SK-N-SH (cell line): ENCODE data around the gene MUC2. TPM values are rescaled to one million over a fixed set of nuclear protein-coding genes. Genes with fewer than 3 reads are reported as not detected.

Source experiments
- CTCF ChIA-PET: fragments of 300-600, 350-600 bp; formaldehyde crosslinking; extraction: SDS; loops from one replicate; lab custom pipeline; 2021; lab: Yijun Ruan, JAX
- POLR2A ChIA-PET: fragments of 350-600 bp; sonication (Branson Sonifier 250); formaldehyde crosslinking; extraction: SDS; loops from one replicate; lab custom pipeline; 2020; ENCODE audit warnings: antibody characterized with exemption, inconsistent platforms; lab: Yijun Ruan, JAX
- DNase-seq: peaks from one replicate; pipeline ENCODE4 v3.0.0; 2012
- H2AFZ ChIP-seq: fragments of 200-600 bp; sonication (generic); 2 replicates; pipeline ENCODE4 v1.8.1; 2016; ENCODE audit warnings: antibody characterized with exemption, mild to moderate bottlenecking, low read depth
- H3F3A ChIP-seq: fragments of 200-600 bp; sonication (generic); replicated peaks from 2 replicates; pipeline ENCODE3; 2016; ENCODE audit warnings: antibody characterized with exemption, mild to moderate bottlenecking; ENCODE audit not compliant: insufficient read depth
- H3K27ac ChIP-seq, 2 experiments: fragments of 200-500 bp in 1 of 2; fragments of 200-600 bp in 1 of 2; sonication (Bioruptor generic) in 1 of 2; sonication (generic), shearing (Covaris generic) in 1 of 2; 2 replicates each; pipeline versions ENCODE4 v1.5.1 to v1.6.1; 2014 to 2016; ENCODE audit warnings: low read depth in 2 of 2, inconsistent platforms in 1 of 2, low read length in 1 of 2, mild to moderate bottlenecking in 1 of 2, mixed read lengths in 1 of 2
- H3K27me3 ChIP-seq: fragments of 200-600 bp; sonication (generic), shearing (Covaris generic); 2 replicates; pipeline ENCODE4 v1.6.1; 2016; ENCODE audit warnings: mixed run types; ENCODE audit not compliant: insufficient read depth
- H3K36me3 ChIP-seq, 2 experiments: fragments of 200-500 bp in 1 of 2; fragments of 200-600 bp in 1 of 2; sonication (Bioruptor generic) in 1 of 2; sonication (generic) in 1 of 2; replicated peaks in 1 of 2; 2 replicates each; pipeline versions ENCODE3 to v1.5.1; 2014 to 2016; ENCODE audit warnings: low read length in 1 of 2, mild to moderate bottlenecking in 1 of 2; ENCODE audit not compliant: insufficient read depth in 2 of 2, control insufficient read depth in 1 of 2
- H3K4me1 ChIP-seq, 2 experiments: fragments of 200-500 bp in 1 of 2; fragments of 200-600 bp in 1 of 2; sonication (Bioruptor generic) in 1 of 2; sonication (generic), shearing (Covaris generic) in 1 of 2; 2 replicates each; pipeline versions ENCODE4 v1.5.1 to v1.6.1; 2014 to 2016; ENCODE audit warnings: low read depth in 1 of 2, low read length in 1 of 2, mixed run types in 1 of 2; ENCODE audit not compliant: insufficient read depth in 2 of 2, control insufficient read depth in 1 of 2
- H3K4me2 ChIP-seq: fragments of 200-600 bp; sonication (generic), shearing (Covaris generic); 2 replicates; pipeline ENCODE4 v1.6.1; 2017; ENCODE audit warnings: mixed run types
- H3K4me3 ChIP-seq, 2 experiments: fragments of 200-500 bp in 1 of 2; fragments of 200-600 bp in 1 of 2; sonication (Bioruptor generic) in 1 of 2; sonication (generic), shearing (Covaris generic) in 1 of 2; 2 replicates each; pipeline versions ENCODE4 v1.5.1 to v1.8.1; 2014 to 2016; ENCODE audit warnings: low read depth in 2 of 2, inconsistent platforms in 1 of 2, low read length in 1 of 2, mild to moderate bottlenecking in 1 of 2, mixed read lengths in 1 of 2, moderate library complexity in 1 of 2
- H3K79me2 ChIP-seq: fragments of 200-600 bp; sonication (generic); 2 replicates; pipeline ENCODE4 v1.8.1; 2017; ENCODE audit warnings: mild to moderate bottlenecking; ENCODE audit not compliant: insufficient read depth
- H3K9ac ChIP-seq: fragments of 200-600 bp; sonication (generic); 2 replicates; pipeline ENCODE4 v1.6.1; 2017; ENCODE audit warnings: mixed run types
- H3K9me2 ChIP-seq: fragments of 200-600 bp; sonication (generic); 2 replicates; pipeline ENCODE4 v1.6.1; 2017; ENCODE audit warnings: mixed run types
- H3K9me3 ChIP-seq: fragments of 200-600 bp; sonication (generic); 2 replicates; pipeline ENCODE4 v1.6.1; 2017; ENCODE audit warnings: mixed run types, mild to moderate bottlenecking, moderate library complexity
- H4K20me1 ChIP-seq: fragments of 200-600 bp; sonication (generic); 2 replicates; pipeline ENCODE4 v1.6.1; 2017; ENCODE audit warnings: mild to moderate bottlenecking, mixed run types; ENCODE audit not compliant: insufficient read depth
- CHD2 ChIP-seq: fragments of 150-350 bp; IDR thresholded peaks from 2 replicates; pipeline ENCODE4 v1.6.1; 2018; ENCODE audit warnings: low read length; ENCODE audit not compliant: partially characterized antibody
- EP300 ChIP-seq, 2 experiments: IDR thresholded peaks; 2 replicates each; pipeline versions ENCODE4 v1.4.0 to v1.6.1; 2012; ENCODE audit warnings: borderline replicate concordance in 1 of 2, low read depth in 1 of 2, low read length in 1 of 2
- FOXM1 ChIP-seq: IDR thresholded peaks from 2 replicates; pipeline ENCODE4 v1.4.0; 2012; ENCODE audit warnings: low read depth, mild to moderate bottlenecking
- GABPA ChIP-seq: IDR thresholded peaks from 2 replicates; pipeline ENCODE4 v1.4.0; 2012; ENCODE audit warnings: low read depth, mild to moderate bottlenecking
- IRF3 ChIP-seq: fragments of 150-350 bp; IDR thresholded peaks from 2 replicates; pipeline ENCODE4 v1.6.1; 2016; ENCODE audit warnings: mild to moderate bottlenecking, low read depth, low read length
- MEF2A ChIP-seq: IDR thresholded peaks from 2 replicates; pipeline ENCODE4 v1.4.0; 2012; ENCODE audit warnings: low read depth, borderline replicate concordance
- NRF1 ChIP-seq: IDR thresholded peaks from 2 replicates; pipeline ENCODE4 v1.6.1; 2012; ENCODE audit warnings: low read depth, mild to moderate bottlenecking, low read length
- RFX5 ChIP-seq: IDR thresholded peaks from 2 replicates; pipeline ENCODE4 v1.6.1; 2012; ENCODE audit warnings: mild to moderate bottlenecking, improper control_type of control experiment, low read length
- SIN3A ChIP-seq: IDR thresholded peaks from 2 replicates; pipeline ENCODE4 v1.6.1; 2012; ENCODE audit warnings: low read depth, mild to moderate bottlenecking, low read length, moderate library complexity, borderline replicate concordance
- TCF12 ChIP-seq: IDR thresholded peaks from 2 replicates; pipeline ENCODE4 v1.4.0; 2012
- ZBTB33 ChIP-seq: IDR thresholded peaks from 2 replicates; pipeline ENCODE4 v1.4.0; 2012; ENCODE audit warnings: low read depth, borderline replicate concordance
- WGBS: methylation state at CpG from one replicate; pipeline ENCODE4 v1.1.6; 2017; ENCODE audit warnings: low lambda C conversion rate; 5-methylcytosine and 5-hydroxymethylcytosine counted together
- polyA plus RNA-seq, 3 experiments: library from polyadenylated mRNA; depleted of rRNA; stranded (reverse); fragments of >200 nt; gene quantifications; 2 replicates each; pipeline ENCODE4 v1.2.3, GENCODE V29; 2012

The MUC2 gene
- polyA plus RNA-seq, 1 of the 3 experiments (the other 2 are of a cell fraction) = not detected

GRCh38 chr11:1055109-1055703 is 19.5 kb upstream of the MUC2 start:
- H3K4me2 ChIP-seq = no peak overlapping the region
- H3K9me2 ChIP-seq = no peaks in the 10 kb centered on the region
- no peaks in the 10 kb centered on the region for H3K9me3 ChIP-seq
- no peak for DNase-seq
- no peaks in the 10 kb centered on the region for H3F3A ChIP-seq
- no peak overlapping the region for H3K4me3 ChIP-seq
- H3K79me2 ChIP-seq = no peaks in the 10 kb centered on the region
- H3K27ac ChIP-seq = no peak overlapping the region; a peak in 1 of 4 replicates
- H3K9ac ChIP-seq = no peak overlapping the region
- no peaks in the 10 kb centered on the region for H4K20me1 ChIP-seq
- no peaks in the 10 kb centered on the region for H3K27me3 ChIP-seq
- ChIA-PET POLR2A (interaction anchor here (1.2 kb wide), 1 partner anchor 212 kb away, joined by 5 read pairs; the partner anchor contains the start of gene TSPAN4), CTCF (interaction anchor here (0.5 to 3.4 kb wide), 7 partner anchors 19 to 207 kb away, joined by 3 to 28 read pairs (median 4); partner anchors contain the start of gene MUC2)
- 76% methylated on average over 17 of the region's 17 CpGs for WGBS
- H2AFZ ChIP-seq = no peak overlapping the region
- no peaks in the 10 kb centered on the region for H3K36me3 ChIP-seq
- no peak for TF ChIP-seq TCF12
- TF ChIP-seq SIN3A = no peak
- TF ChIP-seq CHD2 = no peak
- H3K4me1 ChIP-seq = peaks cover 0 to 22% of the 10 kb centered on the region in 2 experiments; a peak in 1 of 4 replicates

GRCh38 chr11:1055990-1056771 is 18.5 kb upstream of the MUC2 start:
- H3K27me3 ChIP-seq = no peaks in the 10 kb centered on the region
- no peak for TF ChIP-seq MEF2A
- TF ChIP-seq IRF3 = no peak
- TF ChIP-seq ZBTB33 = no peak
- no peak for TF ChIP-seq GABPA
- no peak for TF ChIP-seq FOXM1
- TF ChIP-seq EP300 (IDR thresholded peaks at IDR 0.05; ENCODE audit: borderline replicate concordance in 1 of 2, low read depth in 1 of 2, low read length in 1 of 2) = no peak
- no peak for TF ChIP-seq NRF1
- no peak for TF ChIP-seq RFX5
- DNase-seq = no peak
- ChIA-PET POLR2A (no interaction called here), CTCF (interaction anchor here (3.4 kb wide), 1 partner anchor 208 kb away, joined by 28 read pairs; no protein-coding TSS in a partner anchor)
- H3K79me2 ChIP-seq = no peaks in the 10 kb centered on the region
- H3K9me2 ChIP-seq = no peaks in the 10 kb centered on the region
- H3K4me2 ChIP-seq = no peak overlapping the region
- H3K9me3 ChIP-seq = no peaks in the 10 kb centered on the region
- no peaks in the 10 kb centered on the region for H4K20me1 ChIP-seq
- H3K27ac ChIP-seq = no peak overlapping the region
- H2AFZ ChIP-seq = no peak overlapping the region
- WGBS = 76% methylated on average over 39 of the region's 46 CpGs
- H3K4me3 ChIP-seq = no peak overlapping the region
- peaks cover 0 to 21% of the 10 kb centered on the region in 2 experiments; a peak in 1 of 4 replicates for H3K4me1 ChIP-seq
- no peak overlapping the region for H3K9ac ChIP-seq
- no peaks in the 10 kb centered on the region for H3F3A ChIP-seq
- H3K36me3 ChIP-seq = no peaks in the 10 kb centered on the region
